Keratinocyte (primary cell): ENCODE data around the gene MREG. TPM values are rescaled to one million over a fixed set of nuclear protein-coding genes. Genes with fewer than 3 reads are reported as not detected.

Experiments used
- DNase-seq: peaks from one replicate; pipeline ENCODE4 v3.0.0-alpha.2; 2011; ENCODE audit warnings: low read depth, missing footprints, low spot score
- FAIRE-seq: peaks from 2 replicates; lab custom pipeline; 2011; peaks lifted over from hg19 to GRCh38; lab: Jason Lieb, UNC
- H2AFZ ChIP-seq: 2 replicates; pipeline ENCODE4 v1.6.0; 2012; ENCODE audit warnings: low read length, control low read depth, inconsistent platforms; ENCODE audit not compliant: control insufficient read depth
- H3K27ac ChIP-seq: 2 replicates; pipeline ENCODE4 v1.5.1; 2011; ENCODE audit warnings: low read length; ENCODE audit not compliant: control insufficient read depth, insufficient read depth
- H3K27me3 ChIP-seq: 3 replicates; pipeline ENCODE4 v1.6.0; 2011; ENCODE audit warnings: low read length; ENCODE audit not compliant: control insufficient read depth, insufficient read depth; ENCODE audit errors: extremely low read depth
- H3K36me3 ChIP-seq, 2 experiments: 2 replicates in 1 of 2; 3 replicates in 1 of 2; pipeline ENCODE4 v1.5.1; 2011; ENCODE audit warnings: low read length in 2 of 2, mild to moderate bottlenecking in 1 of 2; ENCODE audit not compliant: control insufficient read depth in 2 of 2, insufficient read depth in 2 of 2; ENCODE audit errors: extremely low read depth in 1 of 2
- H3K4me1 ChIP-seq: 3 replicates; pipeline ENCODE4 v1.5.1; 2011; ENCODE audit warnings: low read length; ENCODE audit not compliant: control insufficient read depth, insufficient read depth; ENCODE audit errors: extremely low read depth
- H3K4me2 ChIP-seq: 3 replicates; pipeline ENCODE4 v1.6.0; 2011; ENCODE audit warnings: low read depth, low read length; ENCODE audit not compliant: control insufficient read depth, insufficient read depth; ENCODE audit errors: extremely low read depth
- H3K4me3 ChIP-seq, 3 experiments: fragments of 200-600 bp in 1 of 3; sonication (generic) in 1 of 3; 2 replicates in 2 of 3; 3 replicates in 1 of 3; pipeline ENCODE4 v1.5.1; 2011 to 2016; ENCODE audit warnings: low read length in 3 of 3, mild to moderate bottlenecking in 3 of 3, control low read depth in 2 of 3, inconsistent platforms in 1 of 3, low read depth in 1 of 3, mixed read lengths in 1 of 3, mixed run types in 1 of 3, moderate library complexity in 1 of 3; ENCODE audit not compliant: control insufficient read depth in 2 of 3, insufficient read depth in 2 of 3; ENCODE audit errors: extremely low read depth in 1 of 3
- H3K79me2 ChIP-seq: 2 replicates; pipeline ENCODE4 v1.6.0; 2012; ENCODE audit warnings: low read length; ENCODE audit not compliant: control insufficient read depth, insufficient read depth
- H3K9ac ChIP-seq: 3 replicates; pipeline ENCODE4 v1.6.0; 2011; ENCODE audit warnings: low read length; ENCODE audit not compliant: control insufficient read depth, insufficient read depth; ENCODE audit errors: extremely low read depth
- H3K9me1 ChIP-seq: 3 replicates; pipeline ENCODE4 v1.6.0; 2011; ENCODE audit warnings: low read length; ENCODE audit not compliant: control insufficient read depth, insufficient read depth; ENCODE audit errors: extremely low read depth
- H3K9me3 ChIP-seq: 2 replicates; pipeline ENCODE4 v1.5.1; 2012; ENCODE audit warnings: low read depth, low read length; ENCODE audit not compliant: control insufficient read depth
- H4K20me1 ChIP-seq: 3 replicates; pipeline ENCODE4 v1.6.0; 2011; ENCODE audit warnings: low read length; ENCODE audit not compliant: control insufficient read depth, insufficient read depth; ENCODE audit errors: extremely low read depth
- CTCF ChIP-seq, 3 experiments: IDR thresholded peaks in 1 of 3; conservative IDR thresholded peaks in 1 of 3; optimal IDR thresholded peaks in 1 of 3; 2 replicates in 2 of 3; 3 replicates in 1 of 3; pipeline versions ENCODE3 to v1.5.1; 2011; ENCODE audit warnings: low read length in 3 of 3, mild to moderate bottlenecking in 3 of 3, moderate library complexity in 2 of 3, control low read depth in 1 of 3, inconsistent platforms in 1 of 3; ENCODE audit not compliant: insufficient read depth in 2 of 3; ENCODE audit errors: extremely low read depth in 1 of 3
- EZH2 ChIP-seq: IDR thresholded peaks from one replicate; pipeline ENCODE4 v1.6.1; 2012; ENCODE audit warnings: inconsistent platforms, mild to moderate bottlenecking, low read length, moderate library complexity
- dilution Hi-C: fragments of 300-500 bp; cut with MboI; formaldehyde crosslinking; loops from one replicate; pipeline ENCODE4 v1.7.0; 2020; ENCODE audit warnings: low sequenced_read_pairs; ENCODE audit not compliant: extremely low pct_ligation_motif_present
- polyA plus RNA-seq, 5 experiments: library from polyadenylated mRNA; depleted of rRNA in 3 of 5; stranded (reverse) in 3 of 5; stranded (forward) in 1 of 5; unstranded in 1 of 5; fragments of >200 nt; gene quantifications; 1 replicate in 1 of 5; 2 replicates in 3 of 5; 3 replicates in 1 of 5; pipeline versions ENCODE4 v1.2.1 to v1.2.3, GENCODE V29; 2011 to 2012; ENCODE audit warnings: missing spikeins in 2 of 5, low read depth in 1 of 5, low replicate concordance in 1 of 5

MREG gene
- polyA plus RNA-seq, 1 donor (not counting 4 experiments of a cell fraction or from before 2014, with no cell fraction given) = 32.9 TPM

GRCh38 chr2:216047397-216047796 lies 34.0 kb upstream of the MREG start:
- dilution Hi-C loops = no loop called here
- FAIRE-seq (no peak), DNase-seq (no peak)
- Histone ChIP-seq H3K79me2 (no peaks in the 10 kb centered on the region), H3K4me3 (no peak overlapping the region), H3K9ac (no peak overlapping the region), H3K9me1 (no peaks in the 10 kb centered on the region), H3K27ac (no peak overlapping the region), H2AFZ (no peak overlapping the region), H3K4me2 (no peak overlapping the region), H4K20me1 (no peaks in the 10 kb centered on the region), H3K27me3 (no peaks in the 10 kb centered on the region), H3K9me3 (no peaks in the 10 kb centered on the region), H3K4me1 (no peaks in the 10 kb centered on the region), H3K36me3 (no peaks in the 10 kb centered on the region)
- TF ChIP-seq CTCF (optimal IDR thresholded peaks at IDR 0.05 in 1 of 3, IDR thresholded peaks at IDR 0.05 in 1 of 3, conservative IDR thresholded peaks at IDR 0.05 in 1 of 3; ENCODE audit: extremely low read depth in 1 of 3, insufficient read depth in 2 of 3, low read length in 3 of 3) (no peak), EZH2 (no peak)

GRCh38 chr2:216044883-216045486 lies 31.6 kb upstream of the MREG start:
- Histone ChIP-seq H3K36me3 (no peaks in the 10 kb centered on the region), H3K9me3 (no peaks in the 10 kb centered on the region), H3K27ac (no peak overlapping the region), H4K20me1 (no peaks in the 10 kb centered on the region), H3K9ac (no peak overlapping the region), H2AFZ (no peak overlapping the region), H3K27me3 (no peaks in the 10 kb centered on the region), H3K4me3 (no peak overlapping the region), H3K9me1 (no peaks in the 10 kb centered on the region), H3K4me2 (no peak overlapping the region), H3K79me2 (no peaks in the 10 kb centered on the region), H3K4me1 (no peaks in the 10 kb centered on the region)
- FAIRE-seq = no peak
- dilution Hi-C loops = no loop called here
- TF ChIP-seq CTCF (optimal IDR thresholded peaks at IDR 0.05 in 1 of 3, IDR thresholded peaks at IDR 0.05 in 1 of 3, conservative IDR thresholded peaks at IDR 0.05 in 1 of 3; ENCODE audit: extremely low read depth in 1 of 3, insufficient read depth in 2 of 3, low read length in 3 of 3) (no peak), EZH2 (no peak)
- no peak for DNase-seq
